ENCODE data around the gene CCDC92B.
"Not testable (repeated sequence)": the region's sequence is repeated elsewhere in the genome, so short reads cannot be mapped to it uniquely, and the experiment has no call there.

CCDC92B gene

GRCh38 chr17:2749058-2749783, at the start of gene CCDC92B:
CCDC92B (minus strand) TSS chr17:2749652; CDS start chr17:2735145, 14,507 bp downstream.
- no peak within 1 kb of the TSS; the same call in 1 of the 2 replicates for H3K4me3 ChIP-seq
- no peaks in the 10 kb centered on the region for H3K9me3 ChIP-seq
- no peak for DNase-seq (ENCODE audit: low spot score in 2 of 2)
- no peaks in the 10 kb centered on the region for H3K36me3 ChIP-seq (replicated peaks)
- in situ Hi-C loops (cut with MboI; ENCODE audit: low sequenced_read_pairs), result no loop called here
- H3K4me1 ChIP-seq, result no peaks in the 10 kb centered on the region
- peaks cover 36% of the 10 kb centered on the region for H3K27me3 ChIP-seq (ENCODE audit: low read depth)

- Histone ChIP-seq H3K9me3 (no peaks in the 10 kb centered on the region), H3K4me3 (no peak overlapping the region), H3K27me3 (ENCODE audit: low read depth) (no peaks in the 10 kb centered on the region), H3K36me3 (replicated peaks) (no peaks in the 10 kb centered on the region), H3K4me1 (no peaks in the 10 kb centered on the region)
- in situ Hi-C loops (cut with MboI; ENCODE audit: low sequenced_read_pairs), result no loop called here
- DNase-seq (ENCODE audit: low spot score in 2 of 2), result no peak
These were observed 49.2 kb upstream of the CCDC92B start for GRCh38 chr17:2798678-2799077.

- no peaks in the 10 kb centered on the region for H3K9me3 ChIP-seq
- in situ Hi-C loops (cut with MboI; ENCODE audit: low sequenced_read_pairs), result no loop called here
- H3K4me3 ChIP-seq, result no peak overlapping the region
- no peak for DNase-seq (ENCODE audit: low spot score in 2 of 2)
- H3K36me3 ChIP-seq (replicated peaks), result no peaks in the 10 kb centered on the region
- no peaks in the 10 kb centered on the region for H3K27me3 ChIP-seq (ENCODE audit: low read depth)
- H3K4me1 ChIP-seq, result no peaks in the 10 kb centered on the region
These were observed 48.7 kb upstream of the CCDC92B start for GRCh38 chr17:2798188-2798587.

- in situ Hi-C loops (cut with MboI; ENCODE audit: low sequenced_read_pairs), result no loop called here
- H3K27me3 ChIP-seq (ENCODE audit: low read depth), result no peaks in the 10 kb centered on the region
- no peaks in the 10 kb centered on the region for H3K9me3 ChIP-seq
- no peak for DNase-seq (ENCODE audit: low spot score in 2 of 2)
- no peak overlapping the region for H3K4me3 ChIP-seq
- no peaks in the 10 kb centered on the region for H3K36me3 ChIP-seq (replicated peaks)
- H3K4me1 ChIP-seq, result no peaks in the 10 kb centered on the region
These were observed 48.2 kb upstream of the CCDC92B start for GRCh38 chr17:2797637-2798036.

- no peaks in the 10 kb centered on the region for H3K4me1 ChIP-seq
- H3K27me3 ChIP-seq (ENCODE audit: low read depth), result no peaks in the 10 kb centered on the region
- in situ Hi-C loops (cut with MboI; ENCODE audit: low sequenced_read_pairs), result no loop called here
- no peaks in the 10 kb centered on the region for H3K36me3 ChIP-seq (replicated peaks)
- DNase-seq (ENCODE audit: low spot score in 2 of 2), result no peak
- H3K4me3 ChIP-seq, result no peak overlapping the region
- no peaks in the 10 kb centered on the region for H3K9me3 ChIP-seq
These were observed 47.8 kb upstream of the CCDC92B start for GRCh38 chr17:2797226-2797625.

GRCh38 chr17:2796164-2797125, 47.0 kb upstream of the CCDC92B start, which contains the start of gene RAP1GAP2:
RAP1GAP2 (plus strand) TSS chr17:2796438; CDS start chr17:2796528, 90 bp downstream.
- Histone ChIP-seq H3K36me3 (replicated peaks) (no peaks in the 10 kb centered on the region), H3K4me1 (no peaks in the 10 kb centered on the region), H3K4me3 (no peak within 1 kb of the TSS), H3K9me3 (no peaks in the 10 kb centered on the region), H3K27me3 (ENCODE audit: low read depth) (no peaks in the 10 kb centered on the region)
- DNase-seq (ENCODE audit: low spot score in 2 of 2), result peak in 1 of 2 experiments; percentile 42
- in situ Hi-C loops (cut with MboI; ENCODE audit: low sequenced_read_pairs), result no loop called here

GRCh38 chr17:2795441-2796163, 46.1 kb upstream of the CCDC92B start:
- Histone ChIP-seq H3K4me1 (no peaks in the 10 kb centered on the region), H3K9me3 (no peaks in the 10 kb centered on the region), H3K36me3 (replicated peaks) (no peaks in the 10 kb centered on the region), H3K4me3 (no peak overlapping the region), H3K27me3 (ENCODE audit: low read depth) (peaks cover under 1% of the 10 kb centered on the region; the same call in 1 of the 2 replicates)
- no peak for DNase-seq (ENCODE audit: low spot score in 2 of 2)
- in situ Hi-C loops (cut with MboI; ENCODE audit: low sequenced_read_pairs), result no loop called here

GRCh38 chr17:2794111-2794803, 44.8 kb upstream of the CCDC92B start:
- peaks cover 3% of the 10 kb centered on the region; the same call in 1 of the 2 replicates for H3K27me3 ChIP-seq (ENCODE audit: low read depth)
- no peaks in the 10 kb centered on the region for H3K9me3 ChIP-seq
- in situ Hi-C loops (cut with MboI; ENCODE audit: low sequenced_read_pairs), result no loop called here
- H3K4me3 ChIP-seq, result no peak overlapping the region
- H3K4me1 ChIP-seq, result no peaks in the 10 kb centered on the region
- DNase-seq (ENCODE audit: low spot score in 2 of 2), result no peak
- H3K36me3 ChIP-seq (replicated peaks), result no peaks in the 10 kb centered on the region

- Histone ChIP-seq H3K4me1 (no peaks in the 10 kb centered on the region), H3K36me3 (replicated peaks) (no peaks in the 10 kb centered on the region), H3K4me3 (no peak overlapping the region), H3K27me3 (ENCODE audit: low read depth) (peaks cover 3% of the 10 kb centered on the region; the same call in 1 of the 2 replicates), H3K9me3 (no peaks in the 10 kb centered on the region)
- in situ Hi-C loops (cut with MboI; ENCODE audit: low sequenced_read_pairs), result no loop called here
- DNase-seq (ENCODE audit: low spot score in 2 of 2), result no peak
These were observed 43.1 kb upstream of the CCDC92B start for GRCh38 chr17:2792366-2793169.

- no peaks in the 10 kb centered on the region for H3K9me3 ChIP-seq
- in situ Hi-C loops (cut with MboI; ENCODE audit: low sequenced_read_pairs), result no loop called here
- H3K36me3 ChIP-seq (replicated peaks), result no peaks in the 10 kb centered on the region
- peaks cover 3% of the 10 kb centered on the region; the same call in 1 of the 2 replicates for H3K27me3 ChIP-seq (ENCODE audit: low read depth)
- peaks cover 2% of the 10 kb centered on the region; the same call in 1 of the 2 replicates for H3K4me1 ChIP-seq
- DNase-seq (ENCODE audit: low spot score in 2 of 2), result no peak
- H3K4me3 ChIP-seq, result no peak overlapping the region
These were observed 40.2 kb upstream of the CCDC92B start for GRCh38 chr17:2789700-2790099.

- Histone ChIP-seq H3K4me1 (peaks cover 2% of the 10 kb centered on the region; the same call in 1 of the 2 replicates), H3K36me3 (replicated peaks) (no peaks in the 10 kb centered on the region), H3K9me3 (no peaks in the 10 kb centered on the region), H3K4me3 (no peak overlapping the region), H3K27me3 (ENCODE audit: low read depth) (peaks cover 3% of the 10 kb centered on the region; the same call in 1 of the 2 replicates)
- peak; percentile 79 to 96 for DNase-seq (ENCODE audit: low spot score in 2 of 2)
- in situ Hi-C loops (cut with MboI; ENCODE audit: low sequenced_read_pairs), result no loop called here
These were observed 36.9 kb upstream of the CCDC92B start for GRCh38 chr17:2786176-2786881.

- in situ Hi-C loops (cut with MboI; ENCODE audit: low sequenced_read_pairs); H3K4me1 ChIP-seq: not testable (repeated sequence)
These were observed 35.9 kb upstream of the CCDC92B start for GRCh38 chr17:2785376-2785775.

More at GRCh38 chr17:2785376-2785775, 35.9 kb upstream of the CCDC92B start:
- not testable (repeated sequence) for DNase-seq (ENCODE audit: low spot score in 2 of 2); H3K27me3 ChIP-seq (ENCODE audit: low read depth); H3K9me3 ChIP-seq; H3K36me3 ChIP-seq (replicated peaks); H3K4me3 ChIP-seq
